Subcutaneous abdominal adipose tissue (tissue), 5 donors: ENCODE measurements around the gene KCTD21.

Source experiments
- H3K27ac ChIP-seq: one replicate; pipeline ENCODE4 v1.7.0; 2013; ENCODE audit warnings: low read depth, mild to moderate bottlenecking, inconsistent platforms, low read length, moderate library complexity
- H3K27me3 ChIP-seq, 5 donors: one replicate each; pipeline ENCODE4 v1.7.0; 2013; ENCODE audit warnings: low read length in 5 of 5, inconsistent platforms in 1 of 5; ENCODE audit not compliant: control insufficient read depth in 5 of 5, insufficient read depth in 4 of 5
- H3K36me3 ChIP-seq, 5 donors: one replicate each; pipeline ENCODE4 v1.7.0; 2013; ENCODE audit warnings: low read length in 5 of 5; ENCODE audit not compliant: control insufficient read depth in 5 of 5, insufficient read depth in 5 of 5
- H3K4me1 ChIP-seq, 5 donors: one replicate each; pipeline ENCODE4 v1.7.0; 2013; ENCODE audit warnings: low read length in 5 of 5, mild to moderate bottlenecking in 3 of 5, moderate library complexity in 1 of 5; ENCODE audit not compliant: control insufficient read depth in 5 of 5, insufficient read depth in 5 of 5
- H3K4me3 ChIP-seq, 5 donors: one replicate each; pipeline ENCODE4 v1.7.0; 2013; ENCODE audit warnings: low read length in 5 of 5, low read depth in 1 of 5
- H3K9ac ChIP-seq, 5 donors: one replicate each; pipeline ENCODE4 v1.7.0; 2013; ENCODE audit warnings: low read length in 5 of 5, mild to moderate bottlenecking in 4 of 5, moderate library complexity in 3 of 5
- H3K9me3 ChIP-seq, 5 donors: one replicate each; pipeline ENCODE4 v1.7.0; 2013; ENCODE audit warnings: low read length in 5 of 5; ENCODE audit not compliant: control insufficient read depth in 5 of 5
- donor health status: healthy.
- donor health status: healthy.
- donor health status: healthy.
- donor health status: healthy.
- donor health status: healthy.

The KCTD21 gene

DNA sequence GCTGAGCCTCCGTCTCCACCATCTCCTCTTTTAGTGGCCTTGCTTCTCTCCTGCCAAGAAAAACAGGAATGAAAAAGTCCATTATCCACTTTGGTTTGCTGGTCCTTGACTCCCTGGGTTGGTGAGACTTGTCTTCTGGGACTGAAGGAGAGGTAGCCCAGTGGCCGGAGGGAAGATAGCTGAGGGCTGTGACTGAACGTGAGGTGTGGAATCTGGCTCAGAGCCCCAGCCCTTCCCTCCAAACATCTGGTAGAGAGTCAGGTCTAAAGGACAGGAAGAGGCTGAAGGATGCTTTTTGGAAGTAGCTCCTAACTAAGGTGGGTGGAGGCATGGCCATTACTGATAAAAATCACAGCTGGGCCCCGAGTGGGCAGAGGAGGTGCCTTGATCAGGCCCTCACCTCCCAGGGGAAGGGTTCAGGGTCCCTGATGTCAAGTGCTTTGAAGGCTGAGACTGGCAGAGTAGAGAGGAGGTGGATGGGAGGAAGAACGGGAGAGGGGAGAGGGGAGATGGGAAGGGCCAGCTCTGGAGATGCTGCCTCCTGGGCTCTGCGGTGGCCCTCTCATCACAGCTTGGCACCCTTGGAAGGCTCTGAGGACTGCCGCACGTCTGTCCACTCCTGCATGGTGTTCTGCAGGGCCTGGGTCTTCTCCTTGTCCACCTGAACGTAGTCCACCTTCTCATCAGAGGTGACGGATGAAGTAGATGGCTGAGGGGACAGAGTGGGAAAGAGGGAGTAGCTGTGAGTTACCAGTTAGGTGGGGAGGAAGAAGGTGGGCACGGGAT, 30.5 kb upstream of the KCTD21 start:
- H3K9ac ChIP-seq = no peak overlapping the region
- H3K9me3 ChIP-seq = no peaks in the 10 kb centered on the region
- H3K27me3 ChIP-seq = no peaks in the 10 kb centered on the region
- H3K27ac ChIP-seq = no peak overlapping the region
- H3K36me3 ChIP-seq = peaks cover 0 to 93% (median 89%) of the 10 kb centered on the region in 5 donors
- no peaks in the 10 kb centered on the region for H3K4me1 ChIP-seq
- H3K4me3 ChIP-seq = no peak overlapping the region

DNA sequence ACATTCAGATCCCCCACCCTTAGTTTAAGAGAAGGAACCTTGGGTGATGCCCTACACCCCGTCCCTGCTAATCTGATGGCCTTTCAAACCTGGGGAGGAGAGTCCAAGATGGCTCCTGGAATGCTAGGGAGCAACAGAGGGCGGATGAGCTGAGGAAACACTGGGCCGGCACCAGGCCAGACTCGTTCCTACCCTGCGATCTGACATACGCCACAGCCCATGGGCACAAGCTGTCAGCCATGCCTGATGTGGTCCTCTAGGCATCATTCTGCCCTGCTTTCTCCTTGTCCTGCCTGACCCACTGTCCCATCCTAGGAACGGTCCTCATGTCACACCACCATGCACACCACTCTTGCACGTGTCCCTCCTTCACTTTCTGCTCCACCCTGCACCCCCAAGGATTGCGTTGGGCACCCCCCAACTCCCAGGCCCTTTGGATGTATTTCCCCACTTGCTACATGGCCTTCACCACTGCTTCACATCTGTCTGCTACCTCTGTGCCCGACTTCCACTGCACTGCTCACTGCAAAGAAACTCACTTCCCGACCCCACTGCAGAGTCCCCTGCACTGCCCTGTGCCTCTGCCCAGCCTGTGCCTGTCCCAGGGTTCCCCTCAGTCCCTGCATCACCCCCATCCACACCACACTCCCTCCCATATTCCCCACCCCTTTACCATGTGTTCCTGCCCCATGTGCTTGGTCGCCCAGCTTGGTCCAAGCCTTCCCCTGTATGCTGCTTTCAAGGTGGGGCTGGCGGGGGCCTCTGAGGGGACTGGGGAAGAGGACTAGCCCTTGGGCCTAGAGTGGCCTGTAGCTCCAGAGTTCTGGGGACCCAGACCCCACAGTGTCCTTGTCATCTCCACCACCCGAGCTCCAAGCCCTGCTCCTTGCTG, 29.5 kb upstream of the KCTD21 start:
- H3K27me3 ChIP-seq = no peaks in the 10 kb centered on the region
- H3K4me1 ChIP-seq = peaks cover 0 to 2% (median 0%) of the 10 kb centered on the region in 5 donors
- no peak overlapping the region for H3K9ac ChIP-seq
- no peak overlapping the region for H3K27ac ChIP-seq
- no peaks in the 10 kb centered on the region for H3K9me3 ChIP-seq
- no peak overlapping the region for H3K4me3 ChIP-seq
- peaks cover 0 to 90% (median 84%) of the 10 kb centered on the region in 5 donors for H3K36me3 ChIP-seq

DNA sequence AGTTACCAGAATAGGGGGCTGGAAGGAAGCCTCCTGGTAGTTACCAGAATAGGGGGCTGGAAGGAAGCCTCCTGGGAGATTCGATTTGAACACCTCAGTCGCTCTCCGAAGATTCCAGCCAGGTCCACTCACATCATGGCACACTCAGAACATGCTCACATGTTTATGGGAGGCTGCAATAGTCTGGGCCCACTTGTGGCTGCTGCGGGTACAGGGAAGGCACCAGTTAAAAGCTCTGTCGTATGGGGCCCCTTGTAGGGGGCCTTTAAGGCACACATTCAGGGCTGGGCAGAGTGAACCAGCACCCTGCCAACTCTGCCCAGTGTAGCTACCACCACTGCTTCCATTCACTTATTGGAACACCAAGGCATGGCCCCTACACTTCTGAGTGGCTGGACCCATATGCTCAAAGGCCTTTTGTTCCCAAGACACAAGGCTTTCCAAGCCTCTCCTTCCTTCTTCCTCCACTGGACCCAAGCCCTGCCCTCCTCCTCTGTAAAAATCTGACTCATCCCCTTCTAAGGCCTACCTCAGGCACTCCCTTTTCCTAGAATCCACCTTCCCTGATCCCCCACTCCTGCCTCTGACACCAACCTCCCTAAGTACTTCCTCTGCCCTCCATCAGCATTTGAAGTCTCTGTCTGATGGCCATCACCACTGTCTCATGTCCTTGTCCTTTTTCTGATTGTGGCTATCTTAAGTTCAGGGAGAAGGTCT, 28.3 kb upstream of the KCTD21 start:
- no peaks in the 10 kb centered on the region for H3K9me3 ChIP-seq
- H3K9ac ChIP-seq = no peak overlapping the region
- H3K4me3 ChIP-seq = no peak overlapping the region
- H3K36me3 ChIP-seq = peaks cover 0 to 82% (median 77%) of the 10 kb centered on the region in 5 donors
- H3K27ac ChIP-seq = no peak overlapping the region
- peaks cover 0 to 10% (median 5%) of the 10 kb centered on the region in 5 donors for H3K4me1 ChIP-seq
- no peaks in the 10 kb centered on the region for H3K27me3 ChIP-seq

DNA sequence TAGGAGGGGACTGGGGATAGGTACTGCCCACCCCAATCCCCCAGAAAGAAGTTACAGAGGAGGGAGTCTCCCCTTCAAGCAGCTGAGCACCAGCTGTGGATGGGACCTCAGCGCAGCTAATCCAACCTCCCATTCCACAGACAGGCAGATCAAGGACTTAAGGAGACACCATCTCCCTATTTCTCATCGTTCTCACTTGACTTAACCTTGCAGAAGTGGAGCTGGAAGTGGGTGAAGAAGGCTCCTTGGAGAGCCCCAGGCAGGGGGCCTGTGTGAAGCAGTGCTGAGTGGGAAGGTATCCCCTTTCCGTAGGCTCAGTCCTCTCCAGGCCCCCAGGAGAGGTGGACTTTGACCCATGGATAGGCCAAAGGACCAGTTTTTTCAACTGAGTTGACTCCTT, 27.6 kb upstream of the KCTD21 start:
- peaks cover 0 to 75% (median 69%) of the 10 kb centered on the region in 5 donors for H3K36me3 ChIP-seq
- peaks cover 0 to 10% (median 5%) of the 10 kb centered on the region in 5 donors for H3K4me1 ChIP-seq
- no peak overlapping the region for H3K9ac ChIP-seq
- H3K4me3 ChIP-seq = no peak overlapping the region
- H3K27me3 ChIP-seq = no peaks in the 10 kb centered on the region
- no peaks in the 10 kb centered on the region for H3K9me3 ChIP-seq
- no peak overlapping the region for H3K27ac ChIP-seq

DNA sequence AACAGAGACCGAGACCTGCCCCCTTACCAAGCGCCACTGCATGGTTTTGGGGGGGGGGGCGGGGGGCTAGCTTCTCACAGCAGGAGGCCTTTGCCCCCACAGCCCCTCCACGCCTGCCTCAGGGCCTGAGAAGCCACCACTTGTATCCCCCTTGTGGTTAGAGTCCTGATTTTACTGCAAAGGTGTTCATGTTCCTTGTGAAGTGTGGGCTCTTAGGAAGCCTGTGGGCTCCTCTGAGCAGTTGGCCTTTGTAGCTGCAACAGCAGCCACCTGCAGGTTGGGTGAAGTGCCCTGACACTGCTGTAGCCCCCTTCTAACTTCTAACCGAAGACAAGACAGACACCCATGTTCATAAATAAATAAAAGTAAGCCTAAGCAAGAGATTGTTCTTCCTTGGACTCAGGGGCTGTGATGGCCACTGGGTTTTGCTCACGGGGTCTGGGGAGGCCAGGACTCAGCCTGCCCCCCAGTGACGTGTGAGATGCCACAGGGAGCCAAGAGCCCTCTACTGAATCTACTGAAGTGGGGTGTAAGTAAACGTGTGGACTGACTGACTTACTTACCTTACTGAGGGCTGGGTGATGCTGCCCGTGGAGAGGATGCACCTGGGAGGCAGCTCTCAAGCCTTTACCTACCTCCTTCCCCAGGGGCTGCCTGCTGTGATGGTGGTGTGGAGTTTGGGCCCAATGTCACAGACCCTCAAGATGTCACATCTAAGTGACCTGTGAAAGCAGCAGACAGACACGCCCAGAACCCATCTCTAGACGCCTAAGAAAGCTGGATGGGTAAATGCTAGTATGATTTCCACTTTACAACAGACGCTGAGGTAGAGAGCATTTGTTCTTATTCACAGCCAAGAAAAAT, 26.1 kb upstream of the KCTD21 start:
- no peak overlapping the region for H3K4me3 ChIP-seq
- H3K27me3 ChIP-seq = no peaks in the 10 kb centered on the region
- H3K27ac ChIP-seq = no peak overlapping the region
- H3K4me1 ChIP-seq = peaks cover 0 to 10% (median 5%) of the 10 kb centered on the region in 5 donors
- H3K9ac ChIP-seq = no peak overlapping the region
- no peaks in the 10 kb centered on the region for H3K9me3 ChIP-seq
- peaks cover 0 to 72% (median 64%) of the 10 kb centered on the region in 5 donors for H3K36me3 ChIP-seq

DNA sequence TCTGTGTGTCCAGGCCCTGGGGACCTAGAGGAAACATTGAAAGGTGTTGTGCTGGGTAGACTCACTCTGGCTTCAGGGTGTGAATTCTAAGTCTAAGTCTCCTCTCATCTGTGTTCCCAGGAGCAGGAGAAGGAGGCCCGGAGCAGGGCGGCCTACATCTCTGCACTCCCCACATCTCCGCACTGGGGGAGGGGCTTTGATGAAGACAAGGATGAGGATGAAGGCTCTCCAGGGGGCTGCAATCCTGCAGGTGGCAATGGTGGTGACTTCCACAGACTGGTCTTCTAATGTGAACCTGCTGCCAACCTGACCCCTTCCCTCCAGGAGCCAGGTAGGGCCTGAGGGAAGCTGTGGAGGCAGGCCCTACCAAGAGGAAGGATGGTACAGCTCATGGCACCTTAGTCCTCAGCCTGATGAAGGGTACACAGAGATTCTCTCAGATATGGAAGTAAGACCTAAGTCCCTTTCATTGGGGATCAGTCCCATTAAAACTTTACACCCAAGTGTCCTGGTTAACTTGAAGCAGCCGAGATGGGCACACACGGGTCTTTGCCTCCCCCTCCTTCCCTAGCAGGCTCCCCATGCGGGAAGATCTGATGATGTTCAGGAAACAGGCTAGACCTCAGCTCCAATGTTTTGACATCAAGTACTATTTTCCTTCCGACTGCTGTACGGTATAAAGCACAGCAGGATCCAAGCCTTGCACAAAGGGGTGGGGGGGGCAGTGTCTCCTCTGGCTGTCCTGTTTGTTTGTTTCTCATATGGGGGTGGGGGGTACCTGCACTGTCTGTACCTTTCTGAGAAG, 25.3 kb upstream of the KCTD21 start:
- Histone ChIP-seq H3K4me1 (peaks cover 0 to 10% (median 5%) of the 10 kb centered on the region in 5 donors), H3K9ac (no peak overlapping the region), H3K27me3 (no peaks in the 10 kb centered on the region), H3K9me3 (no peaks in the 10 kb centered on the region), H3K36me3 (peaks cover 0 to 72% (median 63%) of the 10 kb centered on the region in 5 donors), H3K27ac (no peak overlapping the region), H3K4me3 (no peak overlapping the region)

DNA sequence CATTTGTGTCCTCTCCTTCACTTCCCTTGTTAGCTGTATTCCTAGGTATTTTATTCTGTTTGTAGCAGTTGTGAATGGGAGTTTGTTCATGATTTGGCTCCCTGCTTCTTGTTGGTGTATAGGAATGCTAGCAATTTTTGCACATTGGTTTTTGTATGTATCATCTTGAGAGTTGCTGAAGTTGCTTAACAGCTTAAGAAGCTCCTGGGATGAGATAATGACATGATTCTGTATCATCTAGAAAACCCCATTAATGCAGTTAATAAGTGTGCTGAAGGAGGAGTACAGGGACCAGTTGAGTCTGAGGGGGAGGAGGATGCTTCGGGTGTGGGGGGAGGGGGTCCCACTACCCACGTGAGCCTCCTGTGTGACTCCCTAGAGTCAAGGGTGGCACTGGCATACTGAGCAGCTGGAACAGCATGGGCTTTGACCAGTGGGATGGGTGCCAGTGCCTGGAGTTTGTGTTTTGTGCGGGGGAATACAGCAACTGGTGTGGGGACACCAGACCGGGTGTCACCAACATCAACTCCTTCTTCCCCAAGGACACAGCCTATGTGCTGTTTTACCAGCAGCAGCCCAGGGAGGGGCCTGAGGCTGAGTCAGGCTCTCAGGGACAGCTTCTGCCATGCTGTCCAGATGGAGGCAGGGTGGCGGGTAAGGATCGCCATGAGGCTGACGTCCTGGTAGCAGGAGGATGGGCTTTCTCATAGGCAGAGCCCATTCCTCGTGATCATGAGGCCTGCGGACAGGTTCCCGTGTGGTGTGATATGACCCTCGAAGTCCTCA, 24.4 kb upstream of the KCTD21 start:
- H3K4me3 ChIP-seq = no peak overlapping the region
- peaks cover 0 to 70% (median 57%) of the 10 kb centered on the region in 5 donors for H3K36me3 ChIP-seq
- H3K27me3 ChIP-seq = no peaks in the 10 kb centered on the region
- H3K9ac ChIP-seq = no peak overlapping the region
- H3K9me3 ChIP-seq = no peaks in the 10 kb centered on the region
- peaks cover 0 to 17% (median 10%) of the 10 kb centered on the region in 5 donors for H3K4me1 ChIP-seq
- H3K27ac ChIP-seq = no peak overlapping the region

DNA sequence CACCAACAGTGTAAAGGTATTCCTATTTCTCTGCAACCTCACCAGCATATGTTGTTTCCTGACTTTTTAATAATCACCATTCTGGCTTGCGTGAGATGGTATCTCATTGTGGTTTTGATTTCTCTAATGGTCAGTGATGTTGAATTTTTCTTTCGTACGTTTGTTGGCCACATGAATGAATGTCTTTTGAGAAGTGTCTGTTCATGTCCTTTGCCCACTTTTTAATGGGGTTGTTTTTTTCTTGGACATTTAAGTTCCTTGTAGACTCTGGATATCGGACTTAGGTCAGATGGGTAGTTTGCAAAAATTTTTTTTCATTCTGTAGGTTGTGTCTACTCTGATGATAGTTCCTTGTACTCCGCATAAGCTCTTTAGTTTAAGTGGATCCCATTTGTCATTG, 23.1 kb upstream of the KCTD21 start:
- Histone ChIP-seq H3K9me3 (no peaks in the 10 kb centered on the region), H3K4me1 (peaks cover 0 to 24% (median 10%) of the 10 kb centered on the region in 5 donors), H3K27ac (no peak overlapping the region), H3K27me3 (no peaks in the 10 kb centered on the region), H3K36me3 (peaks cover 0 to 69% (median 52%) of the 10 kb centered on the region in 5 donors), H3K4me3 (no peak overlapping the region), H3K9ac (no peak overlapping the region)
